ENCODE data around the gene ACSS1. TPM values are rescaled to one million over a fixed set of nuclear protein-coding genes. Genes with fewer than 3 reads are reported as not detected.

ACSS1 gene
- total and polyA plus RNA-seq, 2 of the 8 experiments (the other 6 are each of a cell fraction or from before 2014, with no cell fraction given), result 2.6 to 3.4 TPM

- Histone ChIP-seq H4K8ac (ENCODE audit: extremely low read depth, insufficient read depth, low read length) (peak overlapping the region; percentile 6; the same call in 1 of the 2 replicates), H4K5ac (ENCODE audit: insufficient read length, low read depth, low read length) (no peak overlapping the region), H3K79me2 (ENCODE audit: control insufficient read depth in 1 of 2, insufficient read depth in 2 of 2, low read length in 2 of 2) (no peaks in the 10 kb centered on the region), H2BK12ac (ENCODE audit: low read depth, low read length) (no peak overlapping the region), H3K79me1 (ENCODE audit: low read depth, low read length) (no peaks in the 10 kb centered on the region), H3K9ac (replicated peaks in 1 of 4; ENCODE audit: extremely low read depth in 1 of 4, low read depth in 3 of 4, low read length in 3 of 4) (no peak overlapping the region), H2AFZ (ENCODE audit: low read length) (no peak overlapping the region), H4K91ac (replicated peaks; ENCODE audit: insufficient read length, low read length) (no peak overlapping the region), H2BK120ac (replicated peaks; ENCODE audit: low read depth, low read length) (no peak overlapping the region), H3K27me3 (replicated peaks in 1 of 4; ENCODE audit: control insufficient read depth in 3 of 4, extremely low read depth in 1 of 4, insufficient read depth in 3 of 4, low read length in 3 of 4) (peaks cover 62 to 87% (median 78%) of the 10 kb centered on the region in 4 experiments), H3K4me3 (ENCODE audit: extremely low read depth in 1 of 4, insufficient read depth in 2 of 4, low read depth in 3 of 4, low read length in 4 of 4) (peak overlapping the region; percentile 18 to 53 (median 32); a peak in 5 of 8 replicates), H3K23me2 (ENCODE audit: low read depth, low read length) (peaks cover 9% of the 10 kb centered on the region; the same call in 1 of the 2 replicates), H2BK15ac (ENCODE audit: low read length) (no peak overlapping the region), H4K20me1 (replicated peaks in 1 of 2; ENCODE audit: control insufficient read depth in 1 of 2, insufficient read depth in 2 of 2, low read length in 2 of 2) (peaks cover 2 to 4% of the 10 kb centered on the region in 2 experiments), H2BK5ac (ENCODE audit: low read depth, low read length) (no peak overlapping the region), H3K56ac (replicated peaks; ENCODE audit: insufficient read length, low read depth, low read length) (no peak overlapping the region), H3K18ac (ENCODE audit: extremely low read depth, low read length) (no peak overlapping the region), H3K14ac (ENCODE audit: insufficient read length) (no peak overlapping the region), H3K4ac (replicated peaks; ENCODE audit: insufficient read length, low read depth, low read length) (no peak overlapping the region), H3K36me3 (ENCODE audit: control insufficient read depth in 2 of 4, insufficient read depth in 4 of 4, low read length in 3 of 4) (no peaks in the 10 kb centered on the region; a peak in 1 of 8 replicates), H3K27ac (ENCODE audit: low read depth, low read length) (no peak overlapping the region), H3K4me2 (ENCODE audit: insufficient read depth in 1 of 2, low read depth in 2 of 2, low read length in 2 of 2) (peak overlapping the region; percentile 70 to 91), H2AK5ac (ENCODE audit: low read depth, low read length) (no peak overlapping the region), H3K23ac (ENCODE audit: insufficient read length) (no peak overlapping the region), H3K4me1 (replicated peaks in 1 of 4; ENCODE audit: control insufficient read depth in 3 of 4, insufficient read depth in 4 of 4, low read length in 3 of 4) (peaks cover 0 to 12% (median 5%) of the 10 kb centered on the region in 4 experiments; a peak in 5 of 7 replicates), H3K9me3 (ENCODE audit: insufficient read depth in 2 of 2, low read depth in 1 of 2, low read length in 1 of 2) (no peaks in the 10 kb centered on the region), H2BK20ac (ENCODE audit: low read length) (no peak overlapping the region)
- WGBS, 2 experiments (ENCODE audit: extremely low coverage in 1 of 2, insufficient coverage in 1 of 2, insufficient read length in 1 of 2, insufficient replicate concordance in 2 of 2, low coverage in 1 of 2, low lambda C conversion rate in 2 of 2, missing lambda C conversion rate in 1 of 2), result 8% methylated on average over 54 of the region's 54 CpGs; no CpG with 5 or more reads in 1 of the 2 experiments
- no peak for DNase-seq (ENCODE audit: low read depth in 1 of 2, low spot score in 2 of 2)
- ChIA-PET CTCF (ENCODE audit: partially characterized antibody) (interaction anchor here (0.6 to 2.1 kb wide), 9 partner anchors 54 to 211 kb away, joined by 3 to 6 read pairs (median 4); partner anchors contain the start of gene PYGB), POLR2A (ENCODE audit: partially characterized antibody) (no interaction called here)
- FAIRE-seq, result no peak
- TF ChIP-seq FOSL1 (IDR thresholded peaks at IDR 0.05; ENCODE audit: insufficient read depth, low read depth, low read length), result no peak
- TF ChIP-seq RNF2 (IDR thresholded peaks at IDR 0.05; ENCODE audit: borderline replicate concordance, low read depth, low read length, missing control alignments, poor library complexity, severe bottlenecking), result peak; percentile 73
- no peak for TF ChIP-seq SP2 (IDR thresholded peaks at IDR 0.05; ENCODE audit: low read length)
- TF ChIP-seq SP4 (IDR thresholded peaks at IDR 0.05; ENCODE audit: low read length), result no peak
- TF ChIP-seq ASH2L (IDR thresholded peaks at IDR 0.05; ENCODE audit: low read length), result peak; percentile 2
- TF ChIP-seq KDM4A (IDR thresholded peaks at IDR 0.05; ENCODE audit: low read depth, low read length, severe bottlenecking), result peak; percentile 29
- TF ChIP-seq CTCF (IDR thresholded peaks at IDR 0.05; ENCODE audit: control extremely low read depth in 1 of 3, insufficient read depth in 1 of 3, low read depth in 1 of 3, low read length in 3 of 3), result no peak
- no peak for TF ChIP-seq POLR2AphosphoS5 (IDR thresholded peaks at IDR 0.05; ENCODE audit: low read depth, low read length)
- TF ChIP-seq SUZ12 (IDR thresholded peaks at IDR 0.05; ENCODE audit: low read length), result peak; percentile 89
Measured at GRCh38 chr20:25083773-25084625, 26.1 kb upstream of the ACSS1 start.
